ENCODE data around the gene ULK3.
A peak's percentile ranks its signal among the peaks of the same experiment; 100 is the strongest.

ULK3 gene

GRCh38 chr15:74821091-74821789, 21.7 kb downstream of the ULK3 start:
- no peak for DNase-seq

- DNase-seq: no peak
Measured at GRCh38 chr15:74820056-74820455, 22.9 kb downstream of the ULK3 start.

- no peak for DNase-seq
Measured at GRCh38 chr15:74817370-74817737, 25.6 kb downstream of the ULK3 start.

- DNase-seq: no peak
Measured at GRCh38 chr15:74816624-74817369, 26.2 kb downstream of the ULK3 start.

GRCh38 chr15:74815961-74816360, 27.0 kb downstream of the ULK3 start:
- DNase-seq: no peak

GRCh38 chr15:74815121-74815934, 27.6 kb downstream of the ULK3 start:
- DNase-seq: no peak

GRCh38 chr15:74812533-74812932, 30.4 kb downstream of the ULK3 start, which contains the start of gene LMAN1L:
TSS of gene LMAN1L (plus strand) at chr15:74812835. CDS start at chr15:74812855, 20 bp downstream.
- no peak for DNase-seq

- no peak for DNase-seq
Measured at GRCh38 chr15:74809956-74810355, 33.0 kb downstream of the ULK3 start.

- DNase-seq: no peak
Measured at GRCh38 chr15:74809242-74809641, 33.7 kb downstream of the ULK3 start.

GRCh38 chr15:74808840-74809229, 34.1 kb downstream of the ULK3 start:
- DNase-seq: no peak

GRCh38 chr15:74808078-74808839, 34.7 kb downstream of the ULK3 start:
- no peak for DNase-seq

- DNase-seq: no peak
Measured at GRCh38 chr15:74807282-74807681, 35.7 kb downstream of the ULK3 start.

GRCh38 chr15:74804935-74805334, 38.0 kb downstream of the ULK3 start:
- no peak for DNase-seq

GRCh38 chr15:74802862-74803447, 40.0 kb downstream of the ULK3 start:
- DNase-seq: no peak

- no peak for DNase-seq
Measured at GRCh38 chr15:74802290-74802689, 40.7 kb downstream of the ULK3 start.

GRCh38 chr15:74801311-74801997, 41.5 kb downstream of the ULK3 start:
- no peak for DNase-seq

GRCh38 chr15:74800559-74801094, 42.3 kb downstream of the ULK3 start:
- DNase-seq: no peak

- peak; percentile 83 for DNase-seq
Measured at GRCh38 chr15:74799856-74800558, 42.9 kb downstream of the ULK3 start.

GRCh38 chr15:74799255-74799855, 43.6 kb downstream of the ULK3 start:
- no peak for DNase-seq

Data from effector CD4-positive, alpha-beta T cell (primary cell).